ENCODE results near the gene BCL2L13.

BCL2L13 gene

DNA sequence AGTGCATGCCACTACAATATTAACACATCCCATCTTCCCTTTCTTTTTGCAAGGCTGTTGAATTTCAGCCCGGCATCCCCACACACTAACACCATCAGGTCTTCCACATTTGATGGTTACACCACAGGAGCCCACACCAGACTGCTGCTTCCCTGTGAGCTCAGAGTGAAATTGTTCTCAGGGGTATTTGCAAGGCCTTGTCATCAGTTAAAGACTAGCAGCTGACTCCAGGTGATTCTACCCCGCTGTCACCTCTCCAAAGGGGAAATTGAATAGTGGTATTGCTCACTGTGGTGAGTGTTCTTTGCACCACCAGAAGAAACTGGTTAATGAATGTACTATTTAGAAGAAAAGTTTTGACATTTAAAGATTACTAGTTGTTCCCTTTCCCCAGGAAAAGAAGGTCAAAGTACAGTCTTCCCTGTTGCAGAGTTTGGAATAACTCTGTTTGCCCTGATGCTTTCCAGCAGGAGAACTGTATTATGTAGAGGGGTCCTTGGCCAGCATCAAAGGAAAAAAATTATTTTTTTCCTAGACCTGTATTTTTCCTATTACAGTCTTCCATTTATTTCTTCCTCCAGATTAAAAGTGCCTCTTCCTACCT is 93.8 kb downstream of the BCL2L13 start:
- Histone ChIP-seq H3K36me3 (ENCODE audit: insufficient read depth, low read length) (peaks cover 55% of the 10 kb centered on the region), H3K27me3 (ENCODE audit: control insufficient read depth in 1 of 2, insufficient read depth in 2 of 2, low read length in 2 of 2) (no peaks in the 10 kb centered on the region), H3K9me3 (ENCODE audit: low read length) (no peaks in the 10 kb centered on the region), H3K9ac (ENCODE audit: low read length) (no peak overlapping the region), H3K4me1 (ENCODE audit: insufficient read depth, low read length) (no peaks in the 10 kb centered on the region), H3K27ac (ENCODE audit: low read depth, low read length) (no peak overlapping the region), H3K4me3 (ENCODE audit: low read depth in 1 of 2, low read length in 2 of 2) (no peak overlapping the region)

DNA sequence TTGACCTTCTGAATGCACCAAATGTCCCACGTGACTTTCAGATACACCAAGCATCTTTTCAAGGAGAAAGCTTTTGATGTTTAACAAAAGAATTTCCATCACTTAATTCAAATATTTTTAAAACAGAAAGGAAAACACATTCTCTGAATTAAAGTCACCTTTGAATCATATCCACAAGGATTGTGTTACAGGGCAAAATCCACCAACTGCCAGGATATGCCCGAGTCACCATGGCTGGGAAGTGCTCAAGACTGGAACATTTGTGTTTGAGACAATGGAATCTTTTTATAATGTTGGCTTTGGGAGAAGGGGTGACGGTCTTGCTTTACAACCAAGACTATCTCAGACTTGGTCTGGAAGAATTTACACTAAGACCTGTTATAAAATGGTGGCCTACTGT is 94.9 kb downstream of the BCL2L13 start:
- H3K9ac ChIP-seq (ENCODE audit: low read length), result no peak overlapping the region

DNA sequence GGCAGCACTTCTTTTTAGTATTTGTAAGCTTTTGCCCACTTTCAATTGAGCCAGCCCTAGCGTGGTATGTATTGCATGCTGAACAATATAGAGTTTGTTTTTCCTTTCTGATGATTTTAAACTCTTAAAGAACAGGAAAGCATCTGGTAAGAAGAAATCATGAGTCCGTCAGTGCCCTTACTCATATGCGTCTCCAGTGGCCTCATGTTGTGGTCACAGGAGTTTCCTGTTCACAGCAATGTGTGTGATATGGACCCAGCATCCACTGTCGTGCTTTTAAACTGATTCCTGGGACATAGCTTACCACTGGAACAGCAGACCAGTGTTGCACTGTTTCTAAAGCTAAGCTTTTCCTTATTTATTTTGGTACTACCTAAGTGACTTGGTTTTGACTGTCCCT is 95.6 kb downstream of the BCL2L13 start:
- Histone ChIP-seq H3K36me3 (ENCODE audit: insufficient read depth, low read length) (peaks cover 42% of the 10 kb centered on the region), H3K27ac (ENCODE audit: low read depth, low read length) (no peak overlapping the region), H3K27me3 (ENCODE audit: control insufficient read depth in 1 of 2, insufficient read depth in 2 of 2, low read length in 2 of 2) (no peaks in the 10 kb centered on the region), H3K4me1 (ENCODE audit: insufficient read depth, low read length) (no peaks in the 10 kb centered on the region), H3K9me3 (ENCODE audit: low read length) (no peaks in the 10 kb centered on the region), H3K9ac (ENCODE audit: low read length) (no peak overlapping the region), H3K4me3 (ENCODE audit: low read depth in 1 of 2, low read length in 2 of 2) (no peak overlapping the region)

More for the DNA sequence above, 94.9 kb downstream of the BCL2L13 start:
- H3K9me3 ChIP-seq (ENCODE audit: low read length), result no peaks in the 10 kb centered on the region
- H3K4me3 ChIP-seq (ENCODE audit: low read depth in 1 of 2, low read length in 2 of 2), result no peak overlapping the region
- H3K36me3 ChIP-seq (ENCODE audit: insufficient read depth, low read length), result peaks cover 44% of the 10 kb centered on the region
- H3K27me3 ChIP-seq (ENCODE audit: control insufficient read depth in 1 of 2, insufficient read depth in 2 of 2, low read length in 2 of 2), result no peaks in the 10 kb centered on the region
- no peak overlapping the region for H3K27ac ChIP-seq (ENCODE audit: low read depth, low read length)
- H3K4me1 ChIP-seq (ENCODE audit: insufficient read depth, low read length), result no peaks in the 10 kb centered on the region

DNA sequence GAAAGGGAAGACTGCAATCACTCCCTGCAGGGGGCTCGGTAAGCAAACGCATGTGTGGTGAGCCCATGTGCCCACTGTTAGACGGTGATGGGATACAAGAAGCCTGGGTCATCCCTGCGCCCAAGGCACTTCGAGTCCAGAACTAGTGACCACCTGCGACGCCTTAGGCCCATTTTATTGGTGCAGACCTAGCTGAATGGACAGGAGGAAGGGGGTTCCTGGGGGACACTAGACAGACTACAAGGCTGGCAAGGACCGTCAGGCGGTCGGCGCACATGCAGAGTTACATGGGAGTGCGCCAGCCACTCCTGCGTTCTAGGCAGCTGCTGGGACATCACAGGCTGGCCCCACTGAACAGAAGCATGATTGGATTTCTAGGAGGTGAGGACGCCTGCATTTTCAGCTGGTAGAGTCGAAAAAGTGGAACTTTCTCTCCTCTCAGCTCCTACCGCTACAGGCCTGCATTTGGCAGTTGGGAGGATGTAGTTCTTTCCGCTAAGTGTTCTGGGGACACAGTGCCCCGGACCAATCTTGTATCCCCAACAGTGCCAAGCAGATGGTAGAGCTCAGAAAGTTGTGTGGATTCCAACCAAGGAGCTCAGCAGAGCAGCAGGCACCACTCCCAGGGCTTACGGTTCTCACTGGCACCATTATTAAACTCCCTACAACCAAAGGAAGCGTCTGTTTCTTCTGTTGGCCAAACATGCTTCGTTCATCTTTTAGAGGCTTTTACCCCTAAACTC is 100.0 kb downstream of the BCL2L13 start:
- Histone ChIP-seq H3K36me3 (ENCODE audit: insufficient read depth, low read length) (peaks cover 10% of the 10 kb centered on the region), H3K27ac (ENCODE audit: low read depth, low read length) (no peak overlapping the region), H3K27me3 (ENCODE audit: control insufficient read depth in 1 of 2, insufficient read depth in 2 of 2, low read length in 2 of 2) (no peaks in the 10 kb centered on the region), H3K9me3 (ENCODE audit: low read length) (no peaks in the 10 kb centered on the region), H3K9ac (ENCODE audit: low read length) (no peak overlapping the region), H3K4me3 (ENCODE audit: low read depth in 1 of 2, low read length in 2 of 2) (no peak overlapping the region), H3K4me1 (ENCODE audit: insufficient read depth, low read length) (no peaks in the 10 kb centered on the region)

DNA sequence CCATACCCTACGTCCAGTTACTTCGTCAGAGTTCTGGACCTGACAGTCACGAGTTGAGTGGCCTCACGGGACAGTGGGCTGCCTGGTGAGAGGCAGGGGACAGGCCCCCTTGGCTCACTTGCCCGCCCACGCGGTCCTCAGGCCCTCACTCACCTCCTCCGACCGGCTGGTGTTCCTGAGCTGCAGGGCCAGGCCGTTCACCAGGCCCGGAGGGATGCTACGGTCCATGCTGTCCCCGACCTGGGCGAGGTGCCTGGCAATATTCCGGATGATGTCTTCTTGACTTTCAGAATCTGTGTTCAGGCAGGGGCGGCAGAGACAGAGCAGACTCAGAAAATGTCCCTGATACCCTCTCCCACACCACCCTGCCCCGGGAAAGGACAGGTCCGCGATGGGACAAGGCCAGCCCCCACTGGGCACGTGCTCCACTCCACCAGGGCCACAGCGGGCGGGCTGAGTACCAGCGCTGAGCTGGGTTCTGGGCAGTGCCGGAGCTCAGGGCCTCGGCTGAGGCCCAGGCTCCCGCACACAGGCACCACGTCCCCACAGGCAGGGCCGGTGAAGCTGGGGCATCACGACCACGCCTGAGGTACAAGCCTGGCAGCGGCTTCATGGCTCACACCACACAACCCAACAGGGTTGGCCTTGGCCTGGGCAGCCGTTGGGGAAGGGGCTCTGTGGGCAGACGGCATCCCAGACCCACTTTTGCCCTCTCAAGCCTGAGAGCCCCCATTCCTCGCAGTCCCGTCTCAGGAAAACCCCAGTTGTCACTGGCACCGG is 100.8 kb downstream of the BCL2L13 start:
- Histone ChIP-seq H3K4me1 (ENCODE audit: insufficient read depth, low read length) (no peaks in the 10 kb centered on the region), H3K9ac (ENCODE audit: low read length) (no peak overlapping the region), H3K27me3 (ENCODE audit: control insufficient read depth in 1 of 2, insufficient read depth in 2 of 2, low read length in 2 of 2) (no peaks in the 10 kb centered on the region), H3K9me3 (ENCODE audit: low read length) (no peaks in the 10 kb centered on the region), H3K36me3 (ENCODE audit: insufficient read depth, low read length) (peaks cover 8% of the 10 kb centered on the region), H3K4me3 (ENCODE audit: low read depth in 1 of 2, low read length in 2 of 2) (no peak overlapping the region), H3K27ac (ENCODE audit: low read depth, low read length) (no peak overlapping the region)

GRCh38 chr22:17741866-17742526 is 103.4 kb downstream of the BCL2L13 start:
- no peak overlapping the region for H3K27ac ChIP-seq (ENCODE audit: low read depth, low read length)
- H3K27me3 ChIP-seq (ENCODE audit: control insufficient read depth in 1 of 2, insufficient read depth in 2 of 2, low read length in 2 of 2), result no peaks in the 10 kb centered on the region
- H3K9ac ChIP-seq (ENCODE audit: low read length), result no peak overlapping the region
- H3K9me3 ChIP-seq (ENCODE audit: low read length), result no peaks in the 10 kb centered on the region
- H3K4me3 ChIP-seq (ENCODE audit: low read depth in 1 of 2, low read length in 2 of 2), result no peak overlapping the region
- no peaks in the 10 kb centered on the region for H3K4me1 ChIP-seq (ENCODE audit: insufficient read depth, low read length)
- no peaks in the 10 kb centered on the region for H3K36me3 ChIP-seq (ENCODE audit: insufficient read depth, low read length)

GRCh38 chr22:17742527-17742902 is 104.0 kb downstream of the BCL2L13 start:
- no peak overlapping the region for H3K27ac ChIP-seq (ENCODE audit: low read depth, low read length)
- no peaks in the 10 kb centered on the region for H3K4me1 ChIP-seq (ENCODE audit: insufficient read depth, low read length)
- H3K36me3 ChIP-seq (ENCODE audit: insufficient read depth, low read length), result no peaks in the 10 kb centered on the region
- H3K4me3 ChIP-seq (ENCODE audit: low read depth in 1 of 2, low read length in 2 of 2), result no peak overlapping the region
- H3K27me3 ChIP-seq (ENCODE audit: control insufficient read depth in 1 of 2, insufficient read depth in 2 of 2, low read length in 2 of 2), result no peaks in the 10 kb centered on the region
- no peaks in the 10 kb centered on the region for H3K9me3 ChIP-seq (ENCODE audit: low read length)
- no peak overlapping the region for H3K9ac ChIP-seq (ENCODE audit: low read length)

DNA sequence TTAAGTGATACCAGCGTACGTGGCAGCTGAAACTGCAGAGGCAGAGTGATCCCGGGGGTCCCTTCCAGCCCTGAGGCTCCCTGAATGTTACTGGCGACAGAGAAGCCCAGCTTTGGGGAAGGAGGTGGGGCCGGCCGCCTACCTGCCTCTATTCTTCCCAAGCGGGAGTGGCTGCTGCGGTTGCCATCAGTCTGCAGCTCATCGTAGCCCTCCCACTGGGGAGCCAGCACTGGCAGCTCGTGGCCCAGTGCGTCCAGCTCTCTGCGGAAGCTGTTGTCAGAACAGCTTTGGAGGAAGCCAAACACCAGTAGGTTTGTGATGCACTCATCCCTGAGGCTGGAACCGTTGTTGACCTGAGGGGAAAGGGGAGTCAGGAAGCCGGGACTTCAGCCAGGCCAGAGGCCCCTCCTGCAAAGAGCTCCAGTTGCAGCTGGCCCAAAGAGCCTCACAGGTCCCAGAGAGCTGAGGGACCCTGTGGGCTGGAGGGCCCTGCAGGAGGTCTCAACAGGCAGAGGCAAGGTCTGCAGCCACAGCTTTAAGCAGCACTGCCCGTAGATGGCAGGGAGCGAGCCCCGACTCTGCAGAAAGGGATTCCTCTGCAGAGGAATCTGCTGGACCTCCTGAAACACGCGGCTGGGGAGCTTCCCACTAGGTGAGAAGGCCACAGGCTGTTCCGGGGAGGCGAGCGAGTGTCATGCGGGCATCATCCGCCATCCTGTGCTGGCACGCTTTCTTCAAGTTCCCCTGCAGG is 105.3 kb downstream of the BCL2L13 start:
- H3K4me1 ChIP-seq (ENCODE audit: insufficient read depth, low read length), result no peaks in the 10 kb centered on the region
- H3K27ac ChIP-seq (ENCODE audit: low read depth, low read length), result no peak overlapping the region
- no peak overlapping the region for H3K4me3 ChIP-seq (ENCODE audit: low read depth in 1 of 2, low read length in 2 of 2)
- H3K9ac ChIP-seq (ENCODE audit: low read length), result no peak overlapping the region
- H3K27me3 ChIP-seq (ENCODE audit: control insufficient read depth in 1 of 2, insufficient read depth in 2 of 2, low read length in 2 of 2), result no peaks in the 10 kb centered on the region
- H3K9me3 ChIP-seq (ENCODE audit: low read length), result no peaks in the 10 kb centered on the region
- no peaks in the 10 kb centered on the region for H3K36me3 ChIP-seq (ENCODE audit: insufficient read depth, low read length)

DNA sequence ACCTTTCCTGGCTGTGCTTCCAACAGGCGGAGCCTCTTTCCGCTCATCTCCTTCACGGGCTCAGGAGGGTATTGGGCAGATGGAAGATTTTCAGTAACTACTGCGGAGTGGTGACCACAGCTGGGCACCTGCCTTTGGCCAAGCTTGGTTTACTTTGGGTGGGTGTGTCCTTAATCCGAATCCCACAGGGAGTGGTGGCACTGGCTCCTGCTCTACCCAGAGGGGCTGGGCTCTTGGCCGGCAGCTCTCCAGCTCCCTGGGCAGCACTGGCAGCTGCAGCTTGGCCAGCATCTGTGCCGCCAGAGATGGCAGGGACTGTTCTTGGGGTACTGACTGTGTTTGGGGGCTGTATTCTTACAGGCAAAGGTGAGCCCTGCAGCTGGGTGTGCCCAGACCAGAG is 105.9 kb downstream of the BCL2L13 start:
- no peaks in the 10 kb centered on the region for H3K36me3 ChIP-seq (ENCODE audit: insufficient read depth, low read length)
- H3K27me3 ChIP-seq (ENCODE audit: control insufficient read depth in 1 of 2, insufficient read depth in 2 of 2, low read length in 2 of 2), result no peaks in the 10 kb centered on the region
- no peak overlapping the region for H3K4me3 ChIP-seq (ENCODE audit: low read depth in 1 of 2, low read length in 2 of 2)
- no peaks in the 10 kb centered on the region for H3K4me1 ChIP-seq (ENCODE audit: insufficient read depth, low read length)
- H3K9me3 ChIP-seq (ENCODE audit: low read length), result no peaks in the 10 kb centered on the region
- H3K27ac ChIP-seq (ENCODE audit: low read depth, low read length), result no peak overlapping the region
- no peak overlapping the region for H3K9ac ChIP-seq (ENCODE audit: low read length)

GRCh38 chr22:17746916-17747315 is 108.4 kb downstream of the BCL2L13 start:
- H3K9ac ChIP-seq (ENCODE audit: low read length), result no peak overlapping the region
- no peaks in the 10 kb centered on the region for H3K27me3 ChIP-seq (ENCODE audit: control insufficient read depth in 1 of 2, insufficient read depth in 2 of 2, low read length in 2 of 2)
- H3K4me1 ChIP-seq (ENCODE audit: insufficient read depth, low read length), result no peaks in the 10 kb centered on the region
- no peak overlapping the region for H3K27ac ChIP-seq (ENCODE audit: low read depth, low read length)
- no peaks in the 10 kb centered on the region for H3K36me3 ChIP-seq (ENCODE audit: insufficient read depth, low read length)
- no peaks in the 10 kb centered on the region for H3K9me3 ChIP-seq (ENCODE audit: low read length)
- H3K4me3 ChIP-seq (ENCODE audit: low read depth in 1 of 2, low read length in 2 of 2), result no peak overlapping the region
